Transverse colon (tissue), 4 donors: Measurements from ENCODE around the gene TSPAN9.

Source experiments
- CTCF ChIP-seq, 5 experiments: fragments of 200-600 bp in 3 of 5; fragments of 450-650 bp in 2 of 5; sonication (generic) in 3 of 5; IDR thresholded peaks; 1 replicate in 2 of 5; 2 replicates in 3 of 5; pipeline ENCODE4 v1.5.1; 2016 to 2017; ENCODE audit warnings: antibody characterized with exemption in 5 of 5, inconsistent platforms in 3 of 5, mild to moderate bottlenecking in 2 of 5, moderate library complexity in 1 of 5
- EP300 ChIP-seq: sonication (generic); formaldehyde crosslinking; IDR thresholded peaks from one replicate; pipeline ENCODE4 v1.6.1; 2017; ENCODE audit warnings: antibody characterized with exemption, low read depth
- POLR2A ChIP-seq: fragments of 450-650 bp; IDR thresholded peaks from one replicate; pipeline ENCODE4 v1.6.1; 2016; ENCODE audit warnings: antibody characterized with exemption, mild to moderate bottlenecking, moderate library complexity
- POLR2AphosphoS5 ChIP-seq, 3 donors: sonication (generic); formaldehyde crosslinking; IDR thresholded peaks; one replicate each; pipeline ENCODE4 v1.6.1; 2016; ENCODE audit warnings: antibody characterized with exemption in 3 of 3

- no peak for TF ChIP-seq CTCF (IDR thresholded peaks at IDR 0.05)
- TF ChIP-seq POLR2AphosphoS5 (IDR thresholded peaks at IDR 0.05), result no peak
- TF ChIP-seq EP300, result no peak
- no peak for TF ChIP-seq POLR2A
These were observed 249.1 kb downstream of the TSPAN9 start for GRCh38 chr12:3326156-3326849.
